Measurements from ENCODE around the gene PCMTD2. TPM values are rescaled to one million over a fixed set of nuclear protein-coding genes. Genes with fewer than 3 reads are reported as not detected.

Gene PCMTD2
- total RNA-seq, 1 donor from 2014 or later, result 53.4 TPM

DNA sequence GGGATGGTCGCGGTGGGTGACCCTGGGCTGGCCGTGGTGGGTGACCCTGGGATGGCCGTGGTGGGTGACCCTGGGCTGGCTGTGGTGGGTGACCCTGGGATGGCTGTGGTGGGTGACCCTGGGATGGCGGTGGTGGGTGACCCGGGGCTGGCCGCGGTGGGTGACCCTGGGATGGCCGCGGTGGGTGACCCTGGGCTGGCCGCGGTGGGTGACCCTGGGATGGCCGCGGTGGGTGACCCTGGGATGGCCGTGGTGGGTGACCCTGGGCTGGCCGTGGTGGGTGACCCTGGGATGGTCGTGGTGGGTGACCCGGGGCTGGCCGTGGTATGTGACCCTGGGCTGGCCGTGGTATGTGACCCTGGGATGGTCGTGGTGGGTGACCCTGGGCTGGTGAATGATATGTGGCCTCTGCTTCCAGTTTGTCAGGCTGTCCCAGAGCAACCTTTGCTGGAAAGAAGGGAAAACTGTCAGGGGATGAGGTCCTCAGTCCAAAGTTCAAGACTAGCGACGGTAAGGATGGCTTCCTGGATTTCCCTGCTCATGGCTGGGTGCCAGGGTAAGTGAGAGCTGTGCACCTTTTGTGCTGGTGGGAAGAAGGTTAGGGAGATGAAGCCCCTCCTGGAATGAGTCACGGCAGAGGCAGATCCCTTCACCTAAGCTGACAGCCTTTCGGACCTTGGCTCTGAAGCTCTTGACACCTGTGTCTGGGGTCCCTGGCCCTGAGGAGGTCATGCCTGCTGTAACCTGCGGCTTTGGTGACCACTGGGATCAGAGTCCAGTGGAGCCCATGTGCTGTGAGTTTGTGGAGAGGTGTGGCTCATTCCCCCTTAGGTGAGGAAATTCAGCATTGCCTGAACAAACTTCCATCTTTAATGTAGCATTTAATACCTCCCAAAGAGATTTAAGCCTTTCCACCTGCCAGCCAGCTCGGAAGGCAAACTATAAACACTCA is 19.1 kb upstream of the PCMTD2 start:
- H3K4me1 Mint-ChIP-seq, result peaks cover 10% of the 10 kb centered on the region
- H3K36me3 Mint-ChIP-seq (ENCODE audit: low read depth), result no peaks in the 10 kb centered on the region
- ATAC-seq (ENCODE audit: low read depth) (no peak), DNase-seq (no peak)
- H3K4me3 Mint-ChIP-seq, result no peak overlapping the region
- CTCF ChIA-PET, result no interaction called here
- H3K9me3 Mint-ChIP-seq, result no peaks in the 10 kb centered on the region
- H3K27ac Mint-ChIP-seq, result no peak overlapping the region
- POLR2A ChIA-PET, result no interaction called here
- intact Hi-C loops (cut with micrococcal nuclease), result no loop called here
- no peaks in the 10 kb centered on the region for H3K27me3 Mint-ChIP-seq
- TF ChIP-seq, protein P1, sequence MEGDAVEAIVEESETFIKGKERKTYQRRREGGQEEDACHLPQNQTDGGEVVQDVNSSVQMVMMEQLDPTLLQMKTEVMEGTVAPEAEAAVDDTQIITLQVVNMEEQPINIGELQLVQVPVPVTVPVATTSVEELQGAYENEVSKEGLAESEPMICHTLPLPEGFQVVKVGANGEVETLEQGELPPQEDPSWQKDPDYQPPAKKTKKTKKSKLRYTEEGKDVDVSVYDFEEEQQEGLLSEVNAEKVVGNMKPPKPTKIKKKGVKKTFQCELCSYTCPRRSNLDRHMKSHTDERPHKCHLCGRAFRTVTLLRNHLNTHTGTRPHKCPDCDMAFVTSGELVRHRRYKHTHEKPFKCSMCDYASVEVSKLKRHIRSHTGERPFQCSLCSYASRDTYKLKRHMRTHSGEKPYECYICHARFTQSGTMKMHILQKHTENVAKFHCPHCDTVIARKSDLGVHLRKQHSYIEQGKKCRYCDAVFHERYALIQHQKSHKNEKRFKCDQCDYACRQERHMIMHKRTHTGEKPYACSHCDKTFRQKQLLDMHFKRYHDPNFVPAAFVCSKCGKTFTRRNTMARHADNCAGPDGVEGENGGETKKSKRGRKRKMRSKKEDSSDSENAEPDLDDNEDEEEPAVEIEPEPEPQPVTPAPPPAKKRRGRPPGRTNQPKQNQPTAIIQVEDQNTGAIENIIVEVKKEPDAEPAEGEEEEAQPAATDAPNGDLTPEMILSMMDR (IDR thresholded peaks at IDR 0.05), result no peak

DNA sequence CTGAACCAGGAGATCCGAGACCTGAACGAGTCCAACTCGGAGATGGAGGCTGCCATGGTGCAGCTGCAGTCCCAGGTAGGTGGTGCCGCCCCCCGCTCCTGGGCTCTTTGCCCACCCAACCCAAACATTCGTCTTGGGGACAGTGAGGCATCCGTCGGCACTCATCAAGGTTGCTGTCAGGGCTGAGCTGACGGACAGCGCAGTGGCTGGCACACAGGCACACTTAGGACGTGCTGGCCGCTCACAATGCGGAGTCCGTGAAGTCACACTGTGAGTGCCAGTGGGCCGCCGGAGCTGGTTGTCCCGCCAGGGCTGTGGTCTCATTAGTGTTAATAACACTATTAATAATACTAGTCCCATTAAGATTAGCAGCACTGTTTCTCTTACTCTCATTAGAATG is 18.2 kb upstream of the PCMTD2 start:
- H3K27ac Mint-ChIP-seq, result no peak overlapping the region
- no peaks in the 10 kb centered on the region for H3K27me3 Mint-ChIP-seq
- intact Hi-C loops (cut with micrococcal nuclease), result no loop called here
- ChIA-PET CTCF (no interaction called here), POLR2A (interaction anchor here (0.6 kb wide), 1 partner anchor 1344 kb away, joined by 4 read pairs; no protein-coding TSS in a partner anchor)
- DNase-seq (no peak), ATAC-seq (ENCODE audit: low read depth) (no peak)
- TF ChIP-seq, protein P1 (IDR thresholded peaks at IDR 0.05), result no peak
- no peaks in the 10 kb centered on the region for H3K9me3 Mint-ChIP-seq
- no peaks in the 10 kb centered on the region for H3K36me3 Mint-ChIP-seq (ENCODE audit: low read depth)
- H3K4me3 Mint-ChIP-seq, result no peak overlapping the region
- H3K4me1 Mint-ChIP-seq, result peaks cover 10% of the 10 kb centered on the region

DNA sequence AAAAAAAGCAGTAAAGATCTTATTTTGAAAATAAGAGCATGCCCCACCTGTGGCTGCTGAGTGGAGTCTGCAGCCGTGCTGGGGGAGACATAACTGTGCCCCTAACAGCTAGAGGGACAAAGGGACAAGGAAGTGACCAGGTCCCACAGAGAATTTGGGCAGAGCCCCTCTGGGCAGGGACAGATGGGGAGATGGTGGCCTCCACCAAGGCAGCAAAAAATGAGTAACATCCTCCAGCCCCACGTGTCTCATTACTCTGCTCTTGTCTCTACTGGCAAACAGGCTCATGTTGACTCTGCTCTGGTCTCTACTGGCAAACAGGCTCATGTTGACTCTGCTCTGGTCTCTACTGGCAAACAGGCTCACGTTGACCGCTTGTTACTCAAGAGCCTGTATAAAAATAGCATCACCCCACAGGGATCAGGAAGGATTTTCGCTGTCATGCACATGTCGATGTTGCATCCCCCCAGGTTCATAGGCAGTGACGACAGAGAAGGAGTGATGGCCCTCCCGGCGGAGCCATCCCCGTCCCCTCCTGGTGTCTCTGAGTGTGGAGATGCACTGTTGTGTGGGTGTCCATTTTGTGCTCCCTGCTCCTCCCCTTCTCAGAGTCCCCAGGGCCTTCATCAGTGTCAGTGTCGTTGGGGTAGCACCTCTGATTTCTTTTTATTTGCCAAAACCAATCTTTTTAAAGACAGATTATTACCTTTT is 17.3 kb upstream of the PCMTD2 start:
- ATAC-seq (ENCODE audit: low read depth) (no peak), DNase-seq (no peak)
- TF ChIP-seq, protein P1 (IDR thresholded peaks at IDR 0.05), result no peak
- H3K4me3 Mint-ChIP-seq, result no peak overlapping the region
- H3K36me3 Mint-ChIP-seq (ENCODE audit: low read depth), result no peaks in the 10 kb centered on the region
- H3K9me3 Mint-ChIP-seq, result no peaks in the 10 kb centered on the region
- ChIA-PET CTCF (no interaction called here), POLR2A (no interaction called here)
- intact Hi-C loops (cut with micrococcal nuclease), result no loop called here
- H3K4me1 Mint-ChIP-seq, result peaks cover 10% of the 10 kb centered on the region
- peaks cover 2% of the 10 kb centered on the region for H3K27me3 Mint-ChIP-seq
- H3K27ac Mint-ChIP-seq, result no peak overlapping the region

DNA sequence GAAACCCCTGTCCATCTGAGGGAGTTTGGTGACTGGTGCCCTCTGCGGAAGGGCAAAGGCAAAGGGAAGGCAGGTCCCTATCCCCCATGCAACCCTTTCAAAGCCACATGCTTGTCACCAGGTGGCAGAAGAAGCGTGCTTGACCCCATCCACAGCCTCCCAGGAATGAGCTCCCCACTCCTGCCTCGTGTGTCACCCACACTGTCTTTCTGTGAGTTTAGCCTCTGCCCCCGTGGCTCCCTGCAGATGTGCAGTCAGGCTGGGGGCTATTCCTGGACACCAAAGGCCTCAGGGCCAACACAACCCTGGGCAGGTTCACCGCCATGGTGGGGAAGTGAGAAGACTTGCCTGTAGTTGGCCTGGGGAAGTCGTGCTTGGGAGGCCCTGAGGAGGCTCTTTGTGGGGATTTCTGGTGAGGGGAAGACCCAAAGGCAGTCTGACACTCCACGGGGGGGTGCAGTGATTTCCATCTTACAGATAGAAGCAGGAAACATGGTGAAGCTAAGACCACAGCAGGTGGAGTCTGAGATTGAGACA is 16.6 kb upstream of the PCMTD2 start:
- Mint-ChIP-seq H3K36me3 (ENCODE audit: low read depth) (no peaks in the 10 kb centered on the region), H3K27me3 (peaks cover 4% of the 10 kb centered on the region), H3K4me3 (no peak overlapping the region), H3K27ac (no peak overlapping the region), H3K9me3 (no peaks in the 10 kb centered on the region), H3K4me1 (peaks cover 5% of the 10 kb centered on the region)
- DNase-seq (no peak), ATAC-seq (ENCODE audit: low read depth) (peak; percentile 88)
- ChIA-PET POLR2A (no interaction called here), CTCF (no interaction called here)
- TF ChIP-seq, protein P1 (IDR thresholded peaks at IDR 0.05), result no peak
- intact Hi-C loops (cut with micrococcal nuclease), result no loop called here
